ENCODE results near the gene EPS15.
"Not testable (repeated sequence)": the region's sequence is repeated elsewhere in the genome, so short reads cannot be mapped to it uniquely, and the experiment has no call there.

EPS15 gene

GRCh38 chr1:51519048-51519864 is at the start of gene EPS15:
TSS of gene EPS15 (minus strand) at chr1:51519266. CDS start at chr1:51519231, 35 bp downstream.
- peak; percentile 78 to 86 (median 84) for DNase-seq (ENCODE audit: low read depth in 2 of 3, low spot score in 2 of 3)

- DNase-seq (ENCODE audit: low read depth in 2 of 3, low spot score in 2 of 3), result no peak
These were observed 49.3 kb upstream of the EPS15 start for GRCh38 chr1:51568231-51568935.

GRCh38 chr1:51567653-51568052 is 48.6 kb upstream of the EPS15 start:
- DNase-seq (ENCODE audit: low read depth in 2 of 3, low spot score in 2 of 3), result no peak

- no peak for DNase-seq (ENCODE audit: low read depth in 2 of 3, low spot score in 2 of 3)
These were observed 47.2 kb upstream of the EPS15 start for GRCh38 chr1:51566260-51566659.

GRCh38 chr1:51565009-51565408 is 45.9 kb upstream of the EPS15 start:
- no peak for DNase-seq (ENCODE audit: low read depth in 2 of 3, low spot score in 2 of 3)

GRCh38 chr1:51564124-51564523 is 45.1 kb upstream of the EPS15 start:
- DNase-seq (ENCODE audit: low read depth in 2 of 3, low spot score in 2 of 3), result no peak

GRCh38 chr1:51561702-51562101 is 42.6 kb upstream of the EPS15 start:
- DNase-seq (ENCODE audit: low read depth in 2 of 3, low spot score in 2 of 3), result no peak

GRCh38 chr1:51560895-51561294 is 41.8 kb upstream of the EPS15 start:
- DNase-seq (ENCODE audit: low read depth in 2 of 3, low spot score in 2 of 3), result not testable (repeated sequence)

- DNase-seq (ENCODE audit: low read depth in 2 of 3, low spot score in 2 of 3), result no peak
These were observed 41.0 kb upstream of the EPS15 start for GRCh38 chr1:51560034-51560433.

GRCh38 chr1:51559501-51559900 is 40.4 kb upstream of the EPS15 start:
- DNase-seq (ENCODE audit: low read depth in 2 of 3, low spot score in 2 of 3), result no peak

GRCh38 chr1:51559064-51559500 is 40.0 kb upstream of the EPS15 start:
- DNase-seq (ENCODE audit: low read depth in 2 of 3, low spot score in 2 of 3), result no peak

GRCh38 chr1:51558375-51558924 is 39.4 kb upstream of the EPS15 start:
- no peak for DNase-seq (ENCODE audit: low read depth in 2 of 3, low spot score in 2 of 3)

- no peak for DNase-seq (ENCODE audit: low read depth in 2 of 3, low spot score in 2 of 3)
These were observed 38.1 kb upstream of the EPS15 start for GRCh38 chr1:51557168-51557567.

- no peak for DNase-seq (ENCODE audit: low read depth in 2 of 3, low spot score in 2 of 3)
These were observed 37.0 kb upstream of the EPS15 start for GRCh38 chr1:51555866-51556619.

GRCh38 chr1:51553911-51554310 is 34.8 kb upstream of the EPS15 start:
- DNase-seq (ENCODE audit: low read depth in 2 of 3, low spot score in 2 of 3), result no peak

- no peak for DNase-seq (ENCODE audit: low read depth in 2 of 3, low spot score in 2 of 3)
These were observed 34.1 kb upstream of the EPS15 start for GRCh38 chr1:51552929-51553807.

GRCh38 chr1:51551848-51552296 is 32.8 kb upstream of the EPS15 start:
- no peak for DNase-seq (ENCODE audit: low read depth in 2 of 3, low spot score in 2 of 3)

GRCh38 chr1:51551081-51551480 is 32.0 kb upstream of the EPS15 start:
- DNase-seq (ENCODE audit: low read depth in 2 of 3, low spot score in 2 of 3), result no peak

GRCh38 chr1:51549901-51550300 is 30.8 kb upstream of the EPS15 start:
- DNase-seq (ENCODE audit: low read depth in 2 of 3, low spot score in 2 of 3), result no peak

GRCh38 chr1:51549016-51549619 is 30.1 kb upstream of the EPS15 start:
- DNase-seq (ENCODE audit: low read depth in 2 of 3, low spot score in 2 of 3), result no peak

All from activated CD8-positive, alpha-beta memory T cell treated with anti-CD3 and anti-CD28 coated beads for 48 hours (primary cell).